Measurements from ENCODE around the gene CCS. TPM values are rescaled to one million over a fixed set of nuclear protein-coding genes. Genes with fewer than 3 reads are reported as not detected.

CCS gene
- total and polyA plus RNA-seq, 9 of the 15 experiments (the other 6 are each of a cell fraction or from before 2014, with no cell fraction given): 1.1 to 46.6 (median 26.8) TPM

DNA sequence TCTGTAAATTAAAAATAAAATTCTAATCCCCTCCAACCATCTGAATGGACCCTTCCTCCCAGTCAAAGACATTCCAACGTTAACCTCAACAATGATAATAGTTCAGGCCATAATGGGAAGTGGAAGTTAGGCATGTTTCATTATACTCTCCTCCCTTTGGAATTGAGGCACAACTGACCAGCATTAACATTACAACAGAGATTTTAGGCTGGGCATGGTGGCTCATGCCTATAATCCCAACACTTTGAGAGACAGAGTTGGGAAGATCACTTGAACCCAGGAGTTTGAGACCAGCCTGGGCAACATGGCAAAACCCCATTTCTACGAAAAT is 22.2 kb upstream of the CCS start (continued):
- TF ChIP-seq, protein P1, sequence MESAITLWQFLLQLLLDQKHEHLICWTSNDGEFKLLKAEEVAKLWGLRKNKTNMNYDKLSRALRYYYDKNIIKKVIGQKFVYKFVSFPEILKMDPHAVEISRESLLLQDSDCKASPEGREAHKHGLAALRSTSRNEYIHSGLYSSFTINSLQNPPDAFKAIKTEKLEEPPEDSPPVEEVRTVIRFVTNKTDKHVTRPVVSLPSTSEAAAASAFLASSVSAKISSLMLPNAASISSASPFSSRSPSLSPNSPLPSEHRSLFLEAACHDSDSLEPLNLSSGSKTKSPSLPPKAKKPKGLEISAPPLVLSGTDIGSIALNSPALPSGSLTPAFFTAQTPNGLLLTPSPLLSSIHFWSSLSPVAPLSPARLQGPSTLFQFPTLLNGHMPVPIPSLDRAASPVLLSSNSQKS (CRISPR knock-in tag; IDR thresholded peaks at IDR 0.05): no peak
- TF ChIP-seq ZNF133 (CRISPR knock-in tag; IDR thresholded peaks at IDR 0.05) (no peak), FOXA1 (IDR thresholded peaks at IDR 0.05; ENCODE audit: borderline replicate concordance) (no peak), ZNF780A (CRISPR knock-in tag; IDR thresholded peaks at IDR 0.05) (no peak), KDM5B (IDR thresholded peaks at IDR 0.05; ENCODE audit: insufficient replicate concordance, low read depth, low read length) (no peak), MYNN (IDR thresholded peaks at IDR 0.05) (no peak), MYNN (CRISPR knock-in tag; IDR thresholded peaks at IDR 0.05) (no peak), HDAC1 (IDR thresholded peaks at IDR 0.05) (no peak)

DNA sequence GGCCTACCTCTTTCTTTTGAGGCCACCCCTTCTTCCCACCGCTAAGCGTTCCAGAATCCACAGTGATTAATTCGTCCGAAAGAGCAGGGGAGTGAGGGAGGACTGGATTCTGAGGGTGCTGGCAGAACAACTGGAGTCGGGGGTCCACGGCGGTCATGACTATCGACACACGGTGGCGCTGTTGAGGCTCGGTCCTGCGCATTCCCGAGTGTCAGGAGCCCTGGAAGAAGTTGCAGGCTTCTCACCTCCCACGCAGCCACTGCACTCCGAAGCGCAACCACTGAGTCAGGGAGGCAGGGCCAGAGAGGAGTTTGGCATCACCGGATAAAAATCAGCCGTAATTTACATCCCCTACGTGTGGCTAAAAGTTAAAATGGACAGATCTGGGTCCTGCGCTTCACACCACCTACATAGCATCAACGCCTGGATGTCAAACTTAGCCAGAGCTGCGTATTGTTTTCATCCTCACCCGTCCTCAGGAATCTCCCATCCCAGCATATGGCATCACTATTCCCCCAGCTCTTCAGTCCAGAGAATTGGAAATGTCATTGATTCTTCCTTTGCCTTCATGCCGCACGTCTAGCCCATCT is 13.9 kb upstream of the CCS start:
- H3K4me3 ChIP-seq: no peak overlapping the region
- peak; percentile 29; the same call in 1 of the 2 replicates for TF ChIP-seq CREM (IDR thresholded peaks at IDR 0.05; ENCODE audit: low read depth)
- peak; percentile 39; the same call in 1 of the 2 replicates for TF ChIP-seq CTBP1 (IDR thresholded peaks at IDR 0.05; ENCODE audit: borderline replicate concordance)
- TF ChIP-seq GATAD2A (IDR thresholded peaks at IDR 0.05): 0 out of 2 replicates have a peak, but pooled peaks have one; percentile 19
- TF ChIP-seq, protein P2, sequence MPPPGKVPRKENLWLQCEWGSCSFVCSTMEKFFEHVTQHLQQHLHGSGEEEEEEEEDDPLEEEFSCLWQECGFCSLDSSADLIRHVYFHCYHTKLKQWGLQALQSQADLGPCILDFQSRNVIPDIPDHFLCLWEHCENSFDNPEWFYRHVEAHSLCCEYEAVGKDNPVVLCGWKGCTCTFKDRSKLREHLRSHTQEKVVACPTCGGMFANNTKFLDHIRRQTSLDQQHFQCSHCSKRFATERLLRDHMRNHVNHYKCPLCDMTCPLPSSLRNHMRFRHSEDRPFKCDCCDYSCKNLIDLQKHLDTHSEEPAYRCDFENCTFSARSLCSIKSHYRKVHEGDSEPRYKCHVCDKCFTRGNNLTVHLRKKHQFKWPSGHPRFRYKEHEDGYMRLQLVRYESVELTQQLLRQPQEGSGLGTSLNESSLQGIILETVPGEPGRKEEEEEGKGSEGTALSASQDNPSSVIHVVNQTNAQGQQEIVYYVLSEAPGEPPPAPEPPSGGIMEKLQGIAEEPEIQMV (tag; conservative IDR thresholded peaks at IDR 0.05; ENCODE audit: low read depth): no peak
- no peak for TF ChIP-seq POLR3A (IDR thresholded peaks at IDR 0.05; ENCODE audit: borderline replicate concordance, extremely low read depth, insufficient read depth, insufficient read length)
- TF ChIP-seq HNRNPL (IDR thresholded peaks at IDR 0.05; ENCODE audit: low read depth, low read length): no peak
- TF ChIP-seq EGR1 (conservative IDR thresholded peaks at IDR 0.05): peak; percentile 85
- no peak for TF ChIP-seq TRIM24 (IDR thresholded peaks at IDR 0.05)
- peak; percentile 37; the same call in 1 of the 2 replicates for TF ChIP-seq CXXC5 (CRISPR knock-in tag; IDR thresholded peaks at IDR 0.05)
- TF ChIP-seq SMC3 (conservative IDR thresholded peaks at IDR 0.05; ENCODE audit: insufficient read depth, low read depth, low read length): peak; percentile 65

More for the DNA sequence above, 13.9 kb upstream of the CCS start:
- 18% methylated on average over 24 of the region's 25 CpGs for WGBS (ENCODE audit: insufficient coverage, low coverage, missing lambda C conversion rate)
- BruUV-seq (replicated peaks): no TSS peak
- in situ Hi-C loops (cut with MboI): no loop called here
- Histone ChIP-seq H3K9me3 (replicated peaks; ENCODE audit: control insufficient read depth, insufficient read depth, low read depth, low read length) (peaks cover 3% of the 10 kb centered on the region; the same call in 1 of the 2 replicates), H4K20me1 (replicated peaks; ENCODE audit: control insufficient read depth, insufficient read depth, low read length) (no peaks in the 10 kb centered on the region), H3K9ac (ENCODE audit: insufficient read depth in 1 of 2, low read depth in 2 of 2, low read length in 2 of 2) (no peak overlapping the region), H3K27me3 (ENCODE audit: control insufficient read depth in 2 of 2, insufficient read depth in 2 of 2, low read length in 2 of 2) (no peaks in the 10 kb centered on the region), H2AFZ (ENCODE audit: low read depth, low read length) (peak overlapping the region; percentile 77), H3K36me3 (ENCODE audit: control insufficient read depth, insufficient read depth, low read length) (no peaks in the 10 kb centered on the region), H3K9me1 (ENCODE audit: control insufficient read depth, insufficient read depth, low read length) (no peaks in the 10 kb centered on the region), H3K4me2 (ENCODE audit: insufficient read depth, low read length) (peak overlapping the region; percentile 70), H3K27ac (ENCODE audit: extremely low read depth, low read depth, low read length) (no peak overlapping the region), H3K4me1 (replicated peaks in 1 of 2; ENCODE audit: control insufficient read depth in 2 of 2, insufficient read depth in 2 of 2, low read length in 2 of 2) (peaks cover 3 to 5% of the 10 kb centered on the region in 2 experiments; a peak in 2 of 5 replicates), H3K79me2 (ENCODE audit: control insufficient read depth, insufficient read depth, low read length) (no peaks in the 10 kb centered on the region)
- ChIA-PET CTCF (ENCODE audit: low intra/inter-chr PET ratio) (interaction anchor here (1.7 kb wide), 1 partner anchor 99 kb away, joined by 11 read pairs; the partner anchor contains the start of gene RBM4B), POLR2A (interaction anchor here (1.0 to 1.7 kb wide), 2 partner anchors 10 to 99 kb away, joined by 3 to 5 read pairs; no protein-coding TSS in a partner anchor)
- intact Hi-C loops (cut with micrococcal nuclease): loop anchor here (1.0 to 2.0 kb wide), 2 partner anchors 99 to 256 kb away; no protein-coding TSS in a partner anchor
- FAIRE-seq (peak; percentile 52), DNase-seq (ENCODE audit: extremely low read depth in 1 of 4, low spot score in 3 of 4) (peak; percentile 82 to 86 (median 84)), ATAC-seq (peak; percentile 96)
